IPS DF 19.7 (cell line): ENCODE data around the gene BCKDHB.

Experiments used
- DNase-seq: peaks from one replicate; pipeline ENCODE4 v3.0.0-alpha.2; 2013; ENCODE audit warnings: low read depth, low spot score

The BCKDHB gene

DNA sequence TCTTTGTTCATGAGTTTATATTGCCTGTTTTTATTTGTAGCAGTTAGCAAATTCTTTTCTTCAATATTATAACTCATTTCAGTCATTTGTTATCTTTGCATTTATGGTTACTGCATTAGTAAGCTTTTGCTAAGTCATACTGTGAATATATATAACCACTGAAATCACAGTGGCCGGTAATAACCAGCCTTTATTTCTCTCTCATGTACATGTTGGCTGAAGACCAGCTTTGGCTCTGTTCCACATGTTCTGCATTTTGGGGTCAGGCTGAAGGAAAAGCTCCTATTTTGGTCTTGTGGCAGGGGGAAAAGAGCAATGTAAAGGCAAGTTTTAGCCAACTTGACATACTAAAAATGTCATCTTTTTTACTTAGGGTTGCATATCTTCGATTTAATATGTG, 276.3 kb downstream of the BCKDHB start:
- DNase-seq: no peak

DNA sequence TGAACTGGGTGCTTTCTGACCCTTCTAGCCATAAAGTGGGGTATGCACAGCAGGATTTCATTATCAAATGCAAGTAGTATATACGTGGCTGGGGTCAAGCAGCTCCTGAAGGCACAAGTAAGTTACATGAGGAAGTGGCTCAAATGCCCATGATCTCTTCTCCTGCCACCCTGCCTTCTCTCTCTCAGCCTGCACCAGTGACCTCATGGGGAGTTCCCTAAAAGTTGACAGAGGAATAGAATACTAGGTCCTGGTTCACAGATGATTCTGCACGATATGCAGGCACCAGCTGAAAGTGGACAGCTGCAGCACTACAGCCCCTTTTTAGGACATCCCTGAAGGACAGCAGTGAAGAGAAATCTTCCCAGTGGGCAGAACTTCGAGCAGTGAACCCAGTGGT, 282.0 kb downstream of the BCKDHB start:
- no peak for DNase-seq
